NCI-H1092 (cell line): Measurements from ENCODE around the gene BARX1.
"Not testable (repeated sequence)": the region's sequence is repeated elsewhere in the genome, so short reads cannot be mapped to it uniquely, and the experiment has no call there.

Experiments
- DNase-seq: peaks from one replicate; lab custom pipeline; 2025; lab: John Stamatoyannopoulos, UW

Gene BARX1

DNA sequence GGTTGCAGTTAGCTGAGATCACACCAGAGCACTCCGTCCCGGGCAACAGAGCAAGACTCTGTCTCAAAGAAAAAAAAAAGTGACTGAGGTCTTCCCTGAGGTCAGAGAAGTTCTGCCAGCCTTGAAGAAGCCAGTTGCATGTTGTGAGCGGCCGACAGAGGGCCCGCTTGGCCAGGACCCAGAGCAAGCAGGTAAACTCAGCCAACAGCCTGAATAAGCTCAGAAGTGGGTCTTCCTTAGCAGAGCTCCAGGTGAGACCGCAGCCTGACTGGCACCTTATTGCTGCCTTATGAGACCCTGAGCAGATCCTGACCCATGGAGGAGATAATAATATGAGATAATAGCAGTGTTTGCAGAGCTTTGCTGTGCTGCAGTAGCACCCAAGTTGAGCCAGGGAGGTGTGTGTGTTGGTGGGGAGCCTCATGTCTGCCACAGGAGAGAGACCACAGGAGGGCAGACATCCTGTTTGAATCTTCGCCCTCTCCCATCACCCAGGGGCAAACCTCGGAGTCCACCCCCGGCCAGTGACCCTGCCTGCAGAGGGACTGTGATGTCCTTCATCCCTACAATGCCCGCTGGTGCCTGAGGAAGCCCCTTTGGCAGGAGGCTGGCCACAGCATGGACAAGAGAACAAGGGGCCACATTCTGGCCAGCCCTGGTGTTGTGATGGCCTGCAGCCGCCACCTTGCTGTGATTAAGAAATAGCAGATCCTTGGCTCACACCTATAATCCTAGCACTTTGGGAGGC, 10.8 kb upstream of the BARX1 start:
- no peak for DNase-seq

DNA sequence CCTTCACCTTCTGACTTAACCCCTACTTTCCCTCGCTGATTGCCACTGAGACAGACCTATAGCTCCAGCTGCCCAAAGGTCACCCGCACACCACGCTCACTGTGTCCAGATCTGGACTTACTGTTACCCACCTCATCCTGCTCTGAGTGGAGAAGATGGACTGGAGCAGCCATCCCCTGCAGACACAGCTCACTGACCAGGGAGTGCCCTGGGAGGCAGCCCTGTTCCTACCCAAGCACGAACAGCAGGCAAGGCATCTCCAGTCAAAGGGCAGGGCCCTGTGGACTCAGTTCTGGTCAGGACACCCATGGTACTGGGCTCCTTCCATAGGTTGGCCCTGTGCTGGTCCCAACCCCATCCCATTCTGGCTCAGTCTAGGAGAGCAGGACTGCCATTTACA, 9.5 kb upstream of the BARX1 start:
- no peak for DNase-seq

DNA sequence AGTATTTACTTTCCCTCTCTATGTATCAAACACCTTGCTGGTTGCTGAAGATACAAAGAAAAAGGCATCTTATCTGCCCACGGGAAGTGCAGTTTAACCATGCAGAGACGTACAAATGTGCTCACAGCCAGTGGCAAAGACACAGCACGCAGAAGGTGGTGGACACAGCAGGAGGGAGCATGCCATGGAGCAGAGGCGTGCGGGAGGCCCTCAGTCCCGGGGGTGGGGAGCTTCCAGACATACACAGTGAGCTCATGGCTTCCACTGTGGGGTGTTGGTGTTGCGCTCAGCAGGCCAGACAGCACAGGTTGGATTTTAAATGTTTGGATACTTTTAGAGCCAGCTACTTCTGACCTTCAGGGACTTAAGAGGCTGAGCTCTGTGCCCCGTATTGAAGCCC, 8.8 kb upstream of the BARX1 start:
- DNase-seq, result no peak

DNA sequence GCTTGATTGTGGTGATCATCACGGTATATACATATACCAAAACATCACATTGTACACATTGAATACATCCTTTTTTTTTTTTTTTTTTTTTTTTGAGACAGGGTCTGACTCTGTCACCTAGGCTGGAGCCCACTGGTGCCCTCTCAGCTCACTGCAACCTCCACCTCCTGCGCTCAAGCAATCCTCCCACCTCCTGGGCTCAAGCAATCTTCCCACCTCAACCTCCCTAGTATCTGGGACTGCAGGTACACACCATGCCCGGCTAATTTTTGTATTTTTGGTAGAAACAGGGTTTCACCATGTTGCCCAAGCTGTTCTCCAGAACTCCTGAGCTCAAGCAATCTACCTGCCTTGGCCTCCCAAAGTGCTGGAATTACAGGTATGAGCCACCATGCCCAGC, 8.3 kb upstream of the BARX1 start:
- not testable (repeated sequence) for DNase-seq

DNA sequence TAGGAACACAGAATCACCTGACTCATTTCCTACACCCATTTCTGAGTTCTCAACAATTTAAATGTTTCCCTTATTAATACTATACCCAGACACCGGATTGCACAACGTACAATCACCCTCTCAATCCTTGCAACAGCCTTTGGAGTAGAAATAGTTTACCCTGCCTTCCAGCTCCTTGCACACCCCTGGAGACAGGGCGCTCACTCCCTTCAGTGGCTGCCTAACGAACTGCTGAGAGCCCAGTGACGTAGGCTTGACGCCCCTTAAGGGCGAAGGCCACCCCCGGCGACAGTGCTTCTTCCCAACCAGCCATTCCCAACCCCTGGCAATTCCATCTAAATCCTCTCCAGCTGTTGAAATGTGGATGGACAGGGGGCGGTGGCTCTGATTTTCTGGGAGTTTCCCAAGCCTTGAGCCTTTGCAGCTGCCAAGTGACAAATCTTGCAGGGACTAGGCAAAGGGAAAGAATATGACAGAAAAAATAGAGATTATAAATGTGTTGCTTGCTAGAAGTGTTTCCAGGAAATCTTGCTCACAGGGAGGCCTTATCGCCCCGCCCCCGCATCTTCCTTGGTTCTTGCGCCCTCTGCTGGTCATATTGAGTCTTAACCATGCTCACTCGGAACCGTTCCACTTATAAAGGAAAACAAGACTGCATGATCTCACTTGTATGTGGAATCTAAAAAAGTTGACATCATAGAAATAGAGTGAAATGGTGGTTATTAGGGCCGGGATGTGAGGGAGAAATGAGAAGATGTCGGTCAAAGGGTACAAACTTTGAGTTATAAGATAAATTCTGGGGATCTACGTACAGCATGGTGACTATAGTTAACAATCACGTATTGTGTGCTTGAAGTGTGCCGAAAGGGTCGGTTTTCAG, 7.6 kb upstream of the BARX1 start:
- DNase-seq, result peak; percentile 81

DNA sequence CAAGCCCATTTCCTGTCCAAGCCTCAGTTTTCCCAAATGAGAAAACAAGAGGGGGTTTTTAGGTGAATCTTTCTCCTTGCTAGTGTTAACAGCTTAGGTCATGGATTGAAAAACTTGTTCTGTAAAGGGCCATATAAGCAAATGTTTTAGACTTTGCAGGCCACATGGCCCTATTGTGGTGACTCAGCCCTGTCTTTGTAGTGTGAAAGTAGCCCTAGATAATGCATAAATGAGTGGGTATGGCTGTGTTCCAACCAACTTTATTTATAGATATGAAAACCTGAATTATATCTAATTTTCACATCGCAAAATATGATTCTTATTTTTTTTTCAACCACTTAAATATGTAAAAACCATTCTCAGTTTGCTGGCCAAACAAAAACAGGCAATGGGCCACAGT, 6.9 kb upstream of the BARX1 start:
- DNase-seq, result no peak

DNA sequence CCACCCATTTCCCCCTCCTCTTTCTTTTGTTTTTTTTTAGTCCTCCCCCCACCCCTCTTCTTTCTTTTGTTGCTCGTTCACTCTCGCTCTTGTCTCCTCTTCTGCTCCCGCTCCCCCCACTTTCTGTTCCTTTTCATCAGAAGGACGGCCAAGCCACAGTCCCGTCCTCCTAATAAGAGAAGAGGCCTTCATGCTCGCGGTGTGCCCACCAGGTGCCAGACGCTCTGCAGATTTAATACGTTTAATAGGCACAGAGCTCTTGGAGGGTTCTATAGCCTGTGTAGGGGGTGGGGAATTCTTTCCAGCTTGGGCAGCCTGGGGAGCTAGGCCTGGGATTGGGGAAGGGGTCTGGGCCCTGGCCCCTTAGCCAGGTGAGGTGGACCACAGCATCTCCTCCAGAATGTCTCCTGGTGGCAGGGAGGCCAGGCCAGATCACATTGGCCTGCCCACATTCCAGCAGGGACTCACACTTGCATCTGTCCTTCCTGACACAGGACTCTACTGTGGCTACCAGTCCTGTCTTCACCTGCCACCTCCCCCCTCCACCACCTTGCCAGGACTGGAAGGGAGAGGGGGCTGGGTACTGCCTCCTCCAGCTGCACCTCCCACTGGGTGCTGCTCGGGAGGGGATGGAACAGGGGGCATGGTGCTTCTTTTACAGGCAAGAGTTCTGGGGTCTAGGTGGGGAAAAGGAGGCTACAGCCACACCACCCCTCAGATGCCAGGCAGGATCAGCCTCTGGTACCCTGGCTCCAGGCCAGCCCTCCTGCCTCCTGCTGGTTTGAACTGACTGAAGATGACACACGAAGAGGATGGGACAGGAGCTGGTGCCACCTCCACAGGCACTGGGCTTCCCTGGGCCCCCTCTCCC, 6.1 kb upstream of the BARX1 start:
- DNase-seq, result no peak

DNA sequence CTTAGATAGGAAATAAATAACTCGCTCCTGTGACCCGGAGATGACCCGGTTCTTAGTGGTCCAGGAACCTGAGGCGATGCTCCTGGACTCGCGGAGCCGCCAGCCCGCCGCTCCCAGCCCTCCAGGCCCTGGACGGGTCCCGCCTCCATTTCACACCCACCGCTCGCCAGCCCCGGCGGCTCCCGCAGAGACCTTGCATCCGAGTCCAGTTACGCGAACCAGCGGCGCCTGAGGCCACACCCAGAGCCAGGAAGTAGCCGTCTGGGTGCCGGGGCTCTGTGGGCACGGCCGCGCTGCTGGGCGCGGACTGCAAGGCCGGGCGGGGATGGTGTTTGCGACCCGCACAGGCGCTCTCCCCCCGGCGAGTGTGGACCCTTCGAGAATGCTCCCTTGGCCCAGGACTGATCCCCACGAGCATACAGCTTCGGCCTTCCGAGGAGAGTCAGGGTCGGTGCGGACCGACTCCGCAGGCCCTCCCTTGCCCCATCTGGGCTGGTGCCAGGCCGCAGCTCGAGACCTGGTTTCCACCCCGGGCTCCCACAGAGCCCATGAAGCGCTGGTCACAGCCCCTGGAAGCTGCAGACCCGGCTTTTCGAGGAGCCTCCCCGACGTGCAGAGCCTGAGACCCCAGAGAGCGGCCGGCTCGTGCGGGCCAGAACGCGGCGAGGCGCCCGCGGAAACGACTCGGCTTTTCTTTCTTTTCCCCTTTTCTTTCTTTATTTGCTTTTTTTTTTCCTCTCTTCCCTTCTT, 5.2 kb upstream of the BARX1 start:
- DNase-seq, result no peak

DNA sequence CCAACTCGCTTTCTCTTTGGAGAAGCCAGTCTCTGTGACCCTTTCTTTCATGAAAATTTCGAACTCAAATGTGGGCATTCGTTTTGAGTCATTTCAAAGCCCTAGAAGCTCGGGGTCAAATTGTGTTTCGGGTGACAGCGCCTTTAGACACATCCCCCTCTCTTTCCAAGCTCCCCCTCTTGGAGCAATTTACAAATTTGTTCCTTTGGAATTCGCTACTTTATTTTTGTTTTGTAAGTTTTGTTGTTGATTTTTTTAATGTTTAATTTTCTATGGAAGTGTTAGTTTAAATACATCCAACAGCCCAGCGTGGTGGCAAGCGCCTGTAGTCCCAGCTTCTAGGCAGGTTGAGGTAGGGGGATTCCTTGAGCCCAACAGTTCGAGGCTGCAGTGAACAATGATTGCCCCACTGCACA, 4.6 kb upstream of the BARX1 start:
- no peak for DNase-seq

DNA sequence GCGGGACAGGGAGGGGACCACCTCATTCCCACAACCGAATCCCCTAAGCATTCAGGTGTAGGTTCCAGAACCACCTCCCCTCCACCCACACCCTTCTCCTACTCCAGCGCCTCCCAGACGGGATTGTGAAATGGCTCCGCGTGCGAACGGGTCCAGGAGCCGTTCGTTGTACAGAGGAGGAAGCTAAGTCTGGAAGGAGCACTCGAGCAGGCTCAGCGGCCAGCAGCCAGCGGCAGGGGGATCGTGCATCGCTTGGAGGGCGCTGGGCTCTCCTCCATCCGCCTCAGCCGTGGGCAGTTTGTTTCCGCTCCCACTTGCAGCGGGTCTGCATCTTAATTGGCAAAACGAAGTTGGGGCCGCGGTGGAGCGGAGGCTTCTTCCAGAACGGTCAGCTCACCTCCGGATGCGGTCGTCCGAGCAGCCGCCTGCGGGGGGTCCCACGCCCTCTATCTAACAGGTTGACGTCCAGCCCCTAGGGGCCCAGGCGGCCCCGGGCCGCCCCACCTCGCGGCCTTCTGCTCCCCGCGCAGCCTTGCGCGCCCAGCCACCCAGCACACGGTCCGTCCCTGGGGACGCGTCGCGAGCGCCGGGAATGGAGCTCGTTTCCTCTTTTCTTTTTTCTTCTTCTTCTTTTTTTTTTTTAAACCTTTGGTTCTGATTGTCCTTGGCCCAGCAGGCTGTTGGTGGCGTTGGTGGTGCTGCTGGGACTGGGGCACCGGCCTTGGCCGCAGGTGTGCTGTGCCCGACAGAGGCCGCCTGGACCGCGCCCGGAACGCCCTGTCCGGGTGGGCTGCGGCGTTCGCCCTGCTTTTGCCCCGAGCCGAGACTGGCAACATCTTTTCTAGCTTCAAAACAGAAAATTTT, 3.9 kb upstream of the BARX1 start:
- DNase-seq, result no peak

DNA sequence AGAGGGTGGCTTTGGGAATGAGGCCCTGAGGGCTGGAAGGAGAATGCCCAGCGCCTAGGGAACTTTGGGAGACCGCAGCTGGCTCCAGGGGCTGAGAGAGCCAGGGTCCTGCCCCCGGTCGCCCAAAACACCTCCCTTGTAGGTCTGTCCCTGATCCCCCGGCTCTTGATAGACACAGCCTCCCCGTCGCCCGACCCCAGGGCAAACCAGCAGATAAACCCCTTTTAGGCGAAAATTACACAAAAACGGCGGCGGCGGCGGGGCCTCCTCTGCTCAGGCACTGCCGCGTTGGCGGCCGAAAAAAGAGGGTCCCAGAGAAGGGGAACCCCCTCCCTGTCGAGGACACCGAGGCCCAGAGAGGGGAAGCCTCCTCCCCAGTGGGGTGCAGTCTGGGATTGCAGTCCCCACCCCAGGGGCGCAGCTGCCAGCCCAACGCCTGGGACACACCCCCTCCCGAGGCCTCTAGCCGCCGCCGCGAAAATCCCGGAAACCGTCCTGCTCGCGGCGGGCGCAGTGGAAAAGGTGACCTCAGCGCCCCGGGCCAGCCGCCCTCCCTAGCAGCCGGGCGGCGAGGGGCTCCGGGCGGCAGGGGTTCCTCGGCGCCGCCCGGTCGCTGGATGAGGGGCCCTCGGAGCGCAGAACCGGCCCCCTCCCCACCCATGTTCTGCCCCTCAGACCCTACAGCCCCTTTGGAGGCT, 3.1 kb upstream of the BARX1 start:
- DNase-seq, result no peak

DNA sequence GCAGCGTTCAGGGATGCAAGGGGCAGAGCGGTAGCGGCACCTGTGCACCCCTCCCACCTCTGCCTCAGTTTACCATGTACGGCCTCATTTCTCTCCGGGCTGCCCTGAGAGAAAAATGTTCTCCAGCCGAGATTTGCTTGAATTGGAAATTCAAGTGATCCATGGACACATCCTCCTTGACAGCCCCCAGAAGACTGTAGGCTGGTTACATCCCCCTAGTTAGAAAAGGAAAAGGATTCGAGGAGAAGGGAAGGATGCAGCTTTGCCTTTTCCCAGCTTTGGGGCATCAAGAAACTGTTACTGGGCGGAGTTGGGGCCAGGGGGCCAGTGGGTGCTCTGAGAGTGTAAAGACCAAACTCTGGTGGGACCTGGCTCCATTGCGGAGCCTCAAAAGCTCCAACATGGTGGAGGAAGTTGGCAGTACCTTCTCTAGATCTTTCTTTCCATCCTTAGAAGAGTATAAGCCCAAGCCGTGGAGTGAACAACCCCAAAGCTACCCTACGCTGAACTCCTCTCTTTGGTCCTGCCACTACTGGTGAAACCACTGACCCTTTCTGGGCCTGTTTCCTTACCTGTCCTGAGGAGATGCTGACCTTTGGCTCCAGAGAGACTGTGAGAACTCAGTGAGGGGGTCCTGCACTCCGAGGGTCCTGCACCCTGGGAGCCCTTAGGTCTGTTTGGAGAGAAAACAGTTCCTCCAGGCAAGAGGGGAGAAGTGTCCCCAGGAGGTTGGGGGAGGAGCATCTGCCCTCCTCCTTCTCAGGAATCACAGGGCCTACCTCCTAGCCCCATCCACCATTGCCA, 1.0 kb upstream of the BARX1 start:
- no peak for DNase-seq

DNA sequence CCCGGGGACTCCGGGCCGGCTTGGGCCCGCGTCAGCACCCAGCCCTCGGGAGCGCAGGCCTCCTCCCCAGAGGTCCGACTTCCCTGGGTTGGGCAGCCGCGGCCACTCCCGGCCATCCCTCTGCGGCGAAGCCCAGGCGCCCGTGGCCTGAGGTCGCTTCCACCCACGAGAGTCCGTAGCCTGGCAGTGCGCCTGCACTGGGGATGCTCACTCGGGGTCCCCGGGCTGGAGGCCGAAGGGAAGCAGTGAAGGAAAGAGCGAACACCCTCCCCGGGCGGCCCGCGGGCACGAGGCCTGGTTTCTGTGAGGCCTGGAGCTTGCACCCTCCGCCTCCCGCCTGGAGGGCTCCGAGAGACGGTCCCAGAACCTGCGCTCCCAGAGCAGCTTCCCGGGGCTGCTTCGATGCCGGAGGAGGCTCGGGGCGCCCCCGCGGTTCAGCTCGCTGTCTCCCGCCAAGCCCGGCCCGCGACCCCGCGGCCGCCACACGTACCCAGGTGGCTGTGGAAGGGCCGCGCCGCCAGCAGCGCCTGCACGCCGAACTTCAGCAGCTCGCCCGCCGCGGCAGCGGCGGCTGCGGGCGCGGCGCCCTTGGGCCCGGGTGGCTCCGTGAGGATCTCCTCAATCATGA, 607 bp downstream of the BARX1 start:
- no peak for DNase-seq

DNA sequence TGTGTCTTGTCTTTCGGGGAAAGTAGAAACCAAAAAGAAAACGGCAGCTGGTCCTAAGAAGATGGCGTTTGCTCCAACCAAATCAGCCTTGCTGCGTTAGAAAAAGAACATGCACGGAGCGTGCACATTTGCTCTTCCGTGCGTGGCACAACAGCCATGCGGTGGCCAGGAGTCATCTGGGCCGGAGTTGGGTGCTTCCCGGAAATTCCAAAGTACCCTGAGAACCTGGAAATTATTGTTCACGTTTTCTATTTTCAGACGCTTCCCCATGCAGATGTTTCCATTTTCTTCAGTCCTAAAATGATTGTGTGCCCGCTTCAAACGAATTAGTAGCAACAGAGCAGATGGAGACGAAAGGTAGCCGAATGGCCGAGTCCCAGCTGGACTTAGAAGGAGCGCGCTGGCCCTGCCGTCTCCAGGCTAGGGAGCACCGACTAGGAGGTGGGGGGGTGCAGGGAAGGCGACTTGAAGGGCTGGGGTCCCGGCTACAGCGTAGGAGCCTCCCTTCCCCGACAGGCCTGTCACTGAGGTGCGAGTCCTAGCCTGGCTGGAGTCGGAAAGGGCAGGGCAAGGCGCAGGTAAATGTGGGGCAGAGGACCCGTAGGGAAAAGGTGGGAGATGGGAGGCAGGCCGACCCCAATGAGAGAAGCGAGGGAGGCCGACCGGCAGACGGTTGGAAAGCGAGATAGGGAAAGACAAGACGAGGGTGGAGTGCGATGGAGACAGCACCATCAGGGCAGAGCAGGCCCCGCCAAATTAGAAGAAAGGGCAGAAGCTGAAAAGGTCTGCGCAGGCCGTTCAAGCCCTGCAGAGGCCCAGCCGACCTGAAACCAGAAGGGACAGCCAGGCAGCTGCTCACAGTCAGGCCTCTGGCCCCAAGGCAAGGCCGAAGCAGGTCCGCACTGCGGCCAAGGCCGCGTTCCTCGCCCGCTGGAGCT, 1.4 kb downstream of the BARX1 start:
- no peak for DNase-seq

DNA sequence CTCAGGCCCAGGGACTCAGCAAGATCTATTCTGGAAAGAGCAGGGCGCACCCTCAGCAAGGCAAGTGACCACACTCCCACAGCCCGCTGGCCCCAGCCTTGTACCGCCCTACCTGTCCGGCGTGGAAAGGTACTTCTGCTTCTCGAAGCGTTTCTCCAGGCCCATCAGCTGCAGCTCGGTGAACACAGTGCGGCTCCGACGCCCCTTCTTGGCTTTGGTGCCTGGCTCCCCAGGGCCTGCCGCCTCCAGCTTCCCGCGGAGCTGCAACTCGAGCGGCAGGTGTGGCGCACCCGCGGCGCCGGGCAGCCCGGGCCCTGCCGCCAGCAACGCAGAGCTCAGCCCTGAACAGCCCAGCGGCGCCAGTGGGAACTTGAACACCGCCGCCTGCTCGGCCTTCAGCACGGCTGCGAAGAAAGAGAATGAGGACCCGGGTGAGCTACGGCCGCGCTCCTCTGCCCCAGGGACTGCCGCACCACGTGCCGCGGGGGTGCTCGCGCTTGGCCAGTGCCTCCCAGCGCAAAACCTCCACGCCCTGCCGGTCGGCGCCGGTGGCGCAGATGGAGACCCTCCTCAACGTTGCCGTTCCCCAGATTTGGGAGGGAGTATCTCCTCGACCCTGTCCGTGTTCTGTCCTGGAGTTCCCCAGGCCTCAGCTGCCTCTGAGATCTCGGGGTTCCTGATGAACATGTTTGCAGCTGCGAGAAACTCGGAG, 2.2 kb downstream of the BARX1 start:
- no peak for DNase-seq

DNA sequence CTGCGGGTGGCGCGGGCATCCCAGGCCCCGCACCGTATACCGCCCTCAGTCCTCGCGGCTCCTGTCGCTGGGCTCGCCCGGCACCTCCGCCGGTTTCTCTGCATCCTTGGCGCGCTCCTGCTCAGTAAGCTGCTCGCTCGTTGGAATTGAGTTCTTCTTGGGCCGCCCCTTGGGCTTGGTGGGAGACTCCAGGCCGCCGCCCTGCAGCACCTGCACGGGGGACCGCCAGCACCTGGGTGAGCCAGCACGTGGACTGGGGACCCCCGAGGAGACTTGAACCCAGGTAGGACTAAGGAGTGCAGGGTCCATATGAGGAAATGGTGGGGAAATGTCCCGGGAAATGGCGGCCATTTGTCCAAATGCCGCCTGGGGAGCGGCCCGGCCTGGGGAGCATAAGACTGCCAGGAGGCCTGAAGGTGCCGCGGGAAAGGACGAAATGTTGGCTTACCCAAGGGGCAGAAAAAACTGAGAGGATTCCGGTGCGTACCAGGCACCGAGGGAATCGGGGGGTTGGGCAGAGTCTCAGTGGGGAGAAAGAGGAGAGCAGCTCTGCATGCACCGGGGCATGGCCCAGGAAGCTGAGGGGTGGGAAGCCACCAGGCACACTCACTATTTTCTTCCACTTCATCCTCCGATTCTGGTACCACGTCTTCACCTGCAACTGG, 2.9 kb downstream of the BARX1 start:
- no peak for DNase-seq
